Mucosa of descending colon (tissue), 3 donors: ENCODE measurements around the gene ZIC4. TPM values are rescaled to one million over a fixed set of nuclear protein-coding genes. Genes with fewer than 3 reads are reported as not detected.

Experiments
- ATAC-seq: fragments of 200-7000 bp; cut with Tn5 transposase; one replicate; pipeline ENCODE4 v1.9.1; 2020; ENCODE audit warnings: mild to moderate bottlenecking, moderate library complexity
- DNase-seq, 3 donors: peaks; one replicate each; pipeline ENCODE4 v3.0.0-alpha.2; 2020
- H3K36me3 ChIP-seq: fragments of 200-600 bp; one replicate; pipeline ENCODE4 v1.8.0; 2021; ENCODE audit warnings: low read depth, mild to moderate bottlenecking
- H3K4me1 ChIP-seq: fragments of 200-600 bp; one replicate; pipeline ENCODE4 v1.8.0; 2021; ENCODE audit warnings: low read depth, mild to moderate bottlenecking
- H3K4me3 ChIP-seq: fragments of 200-600 bp; one replicate; pipeline ENCODE4 v1.8.0; 2021; ENCODE audit warnings: mild to moderate bottlenecking
- H3K9me3 ChIP-seq: fragments of 200-600 bp; one replicate; pipeline ENCODE4 v1.8.0; 2021; ENCODE audit warnings: mild to moderate bottlenecking
- CTCF ChIP-seq: fragments of 200-600 bp; IDR thresholded peaks from one replicate; pipeline ENCODE4 v1.8.0; 2022; ENCODE audit warnings: antibody characterized with exemption, mild to moderate bottlenecking
- intact Hi-C, 2 donors: fragments of 100-400 bp; cut with DNase I in 1 of 2; cut with micrococcal nuclease in 1 of 2; formaldehyde crosslinking; loops; one replicate each; pipeline versions ENCODE4 v1.11.0 to v1.11.1; 2022; cut with DNase I, micrococcal nuclease
- total RNA-seq, 3 donors: library from RNA; stranded (reverse); fragmentation: NEBNext Ultra II Directional in 2 of 3; extraction: Animal tissue kit (Norgen Biotek cat#: 25700) in 2 of 3; gene quantifications; one replicate each; pipeline versions ENCODE4 v1.2.1 to v1.2.4, GENCODE V29; 2021 to 2023
- donor health status: DM: no; HTN: no; CAD: no; lungs with moderate emphysema.
- donor health status: DM: no; HTN: no; CAD: no.
- donor health status: DM: no; HTN: yes; CAD: no.

ZIC4 gene
- total RNA-seq, 3 donors from 2014 or later = not detected

DNA sequence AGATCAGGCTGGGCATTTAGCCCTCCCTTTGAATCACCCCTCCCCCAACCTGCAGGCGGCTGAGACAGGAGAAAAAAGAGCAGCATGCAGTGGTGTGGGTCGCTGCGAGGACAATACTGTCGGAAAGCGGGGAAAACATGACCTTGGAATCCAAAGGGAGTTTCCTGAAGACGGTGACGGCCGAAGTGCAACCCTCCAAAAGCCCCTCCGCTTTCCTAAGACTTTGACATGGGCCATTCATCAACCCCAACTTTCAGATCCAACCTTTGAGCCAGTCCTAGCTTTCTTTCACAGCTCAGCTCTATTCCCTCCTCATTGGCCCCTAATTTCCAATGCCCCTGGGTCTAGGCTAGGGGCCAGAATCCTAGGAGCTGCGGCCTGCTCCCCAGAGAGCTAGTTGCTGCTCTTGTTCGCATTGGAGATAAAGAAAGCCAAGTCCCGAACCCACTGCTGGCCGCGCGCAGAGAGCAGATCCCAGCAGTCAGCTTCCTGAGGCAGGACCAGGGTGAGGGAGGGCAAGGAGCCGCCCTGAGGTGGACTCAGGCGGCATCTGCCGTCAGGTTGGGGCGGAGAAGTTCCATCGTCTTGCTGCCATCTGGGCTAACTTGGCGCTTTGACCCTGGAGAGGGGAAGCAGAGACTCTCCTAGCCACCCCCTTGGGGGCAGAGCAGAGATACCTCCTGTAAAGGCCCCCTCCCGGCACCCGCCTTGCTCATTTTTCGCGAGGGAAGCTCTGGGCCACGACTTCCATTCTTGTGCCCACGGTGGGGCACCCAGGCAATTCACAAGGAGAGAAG, 914 bp downstream of the ZIC4 start:
- ATAC-seq (no peak), DNase-seq (no peak)
- intact Hi-C loops = no loop called here
- no peaks in the 10 kb centered on the region for H3K36me3 ChIP-seq
- no peaks in the 10 kb centered on the region for H3K4me1 ChIP-seq
- no peak for TF ChIP-seq CTCF
- no peaks in the 10 kb centered on the region for H3K9me3 ChIP-seq
- no peak overlapping the region for H3K4me3 ChIP-seq

DNA sequence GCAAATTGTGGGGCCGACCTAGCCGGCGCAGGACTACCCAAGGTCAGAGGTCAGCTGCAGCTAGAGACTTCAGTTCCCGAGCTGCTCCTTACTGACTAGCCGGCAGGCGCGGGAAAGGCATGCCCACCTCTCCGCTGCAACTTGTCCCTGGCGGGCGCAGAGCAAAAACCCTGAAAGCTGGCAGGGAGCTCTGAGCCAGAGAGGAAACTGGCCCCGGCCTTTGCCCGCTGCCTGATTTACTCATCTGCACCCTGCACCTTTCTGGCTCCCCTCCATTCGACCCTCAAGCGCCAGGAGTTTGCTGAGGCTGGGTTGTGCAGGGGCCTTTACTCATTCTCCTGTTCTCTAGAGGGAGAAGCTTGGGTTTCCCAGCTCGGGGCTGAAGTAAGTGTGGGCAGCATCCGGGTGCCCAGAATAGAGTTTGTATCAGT, 1.5 kb downstream of the ZIC4 start:
- no peaks in the 10 kb centered on the region for H3K4me1 ChIP-seq
- no peaks in the 10 kb centered on the region for H3K36me3 ChIP-seq
- H3K9me3 ChIP-seq = no peaks in the 10 kb centered on the region
- no peak for TF ChIP-seq CTCF
- DNase-seq = no peak
- intact Hi-C loops = no loop called here
- no peak overlapping the region for H3K4me3 ChIP-seq
- ATAC-seq = no peak

GRCh38 chr3:147404000-147404799, 2.1 kb downstream of the ZIC4 start:
- H3K4me1 ChIP-seq = no peaks in the 10 kb centered on the region
- no peak for TF ChIP-seq CTCF
- no peaks in the 10 kb centered on the region for H3K9me3 ChIP-seq
- no peak for ATAC-seq
- no peak overlapping the region for H3K4me3 ChIP-seq
- no peaks in the 10 kb centered on the region for H3K36me3 ChIP-seq
- no peak for DNase-seq
- intact Hi-C loops = no loop called here

- no peaks in the 10 kb centered on the region for H3K36me3 ChIP-seq
- no peak overlapping the region for H3K4me3 ChIP-seq
- intact Hi-C loops = no loop called here
- no peaks in the 10 kb centered on the region for H3K9me3 ChIP-seq
- DNase-seq (no peak), ATAC-seq (no peak)
- TF ChIP-seq CTCF = no peak
- no peaks in the 10 kb centered on the region for H3K4me1 ChIP-seq
Measured at GRCh38 chr3:147403511-147403910, 2.8 kb downstream of the ZIC4 start.

DNA sequence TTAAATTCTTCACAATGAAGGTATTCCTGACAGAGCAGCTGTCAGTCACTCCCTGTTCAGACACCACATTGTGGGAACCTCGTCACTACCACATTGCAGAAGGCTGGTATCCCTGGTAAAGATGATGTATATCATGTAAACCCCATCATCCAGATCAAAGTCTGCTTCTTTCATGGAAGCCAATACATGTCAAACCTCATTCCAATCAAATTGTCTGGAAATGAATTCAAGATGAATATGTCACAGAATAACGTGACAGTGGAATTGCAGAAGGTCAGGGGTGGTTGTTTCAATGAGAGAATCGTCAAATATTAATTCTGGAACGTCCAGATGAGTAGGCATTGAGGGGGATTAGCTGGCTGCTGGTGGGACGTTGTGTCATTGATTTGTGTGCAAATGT, 4.2 kb downstream of the ZIC4 start:
- Histone ChIP-seq H3K4me3 (no peak overlapping the region), H3K36me3 (no peaks in the 10 kb centered on the region), H3K9me3 (no peaks in the 10 kb centered on the region), H3K4me1 (no peaks in the 10 kb centered on the region)
- intact Hi-C loops = no loop called here
- ATAC-seq = no peak
- DNase-seq = no peak
- no peak for TF ChIP-seq CTCF
